Uterus (tissue), 2 donors: Measurements from ENCODE around the gene GPR68.

Source experiments
- CTCF ChIP-seq, 4 experiments: fragments of 200-600 bp in 2 of 4; fragments of 450-650 bp in 2 of 4; sonication (generic) in 2 of 4; IDR thresholded peaks; one replicate each; pipeline ENCODE4 v1.5.1; 2016 to 2019; ENCODE audit warnings: antibody characterized with exemption in 4 of 4, mild to moderate bottlenecking in 2 of 4, moderate library complexity in 1 of 4
- POLR2A ChIP-seq, 2 donors: fragments of 450-650 bp; IDR thresholded peaks; one replicate each; pipeline ENCODE4 v1.6.1; 2016; ENCODE audit warnings: antibody characterized with exemption in 2 of 2, mild to moderate bottlenecking in 1 of 2, moderate library complexity in 1 of 2

- no peak for TF ChIP-seq CTCF (IDR thresholded peaks at IDR 0.05)
- TF ChIP-seq POLR2A (IDR thresholded peaks at IDR 0.05) = no peak
Measured at GRCh38 chr14:91185721-91186120, 58.8 kb downstream of the GPR68 start.
